ENCODE measurements around the gene RNF144A. TPM values are rescaled to one million over a fixed set of nuclear protein-coding genes. Genes with fewer than 3 reads are reported as not detected.

RNF144A gene
- total and polyA plus RNA-seq, 10 of the 15 experiments (the other 5 are each of a cell fraction or from before 2014, with no cell fraction given) = 0.02 to 12.1 (median 0.48) TPM; not detected in 1

DNA sequence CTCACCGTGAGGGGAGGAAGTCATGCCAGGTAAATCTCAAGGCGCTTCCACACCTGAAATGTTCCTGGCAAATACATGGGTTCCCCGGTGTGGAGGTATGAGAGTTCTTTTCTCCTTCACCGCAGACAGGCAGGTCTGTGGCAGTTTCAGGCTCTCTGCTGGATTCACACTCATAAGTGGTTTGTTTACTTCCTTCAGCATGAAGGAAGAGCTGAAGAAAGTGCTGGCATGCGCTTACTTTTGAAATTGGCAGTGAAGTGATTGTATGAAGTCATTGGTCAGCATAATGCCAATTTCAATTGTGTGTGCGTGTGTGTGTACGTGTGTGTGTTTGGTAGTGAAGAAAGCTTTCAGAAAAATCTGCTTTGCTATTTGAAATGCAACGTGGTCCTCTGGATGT, 43.4 kb downstream of the RNF144A start (continued):
- TF ChIP-seq NFXL1 (IDR thresholded peaks at IDR 0.05; ENCODE audit: borderline replicate concordance) (no peak), JUNB (IDR thresholded peaks at IDR 0.05) (no peak), SUPT20H (IDR thresholded peaks at IDR 0.05; ENCODE audit: borderline replicate concordance, control insufficient read depth, low read depth, low read length) (no peak), EZH2 (IDR thresholded peaks at IDR 0.05; ENCODE audit: borderline replicate concordance, control insufficient read depth, low read depth, low read length) (no peak), KLF5 (IDR thresholded peaks at IDR 0.05; ENCODE audit: partially characterized antibody) (no peak)

DNA sequence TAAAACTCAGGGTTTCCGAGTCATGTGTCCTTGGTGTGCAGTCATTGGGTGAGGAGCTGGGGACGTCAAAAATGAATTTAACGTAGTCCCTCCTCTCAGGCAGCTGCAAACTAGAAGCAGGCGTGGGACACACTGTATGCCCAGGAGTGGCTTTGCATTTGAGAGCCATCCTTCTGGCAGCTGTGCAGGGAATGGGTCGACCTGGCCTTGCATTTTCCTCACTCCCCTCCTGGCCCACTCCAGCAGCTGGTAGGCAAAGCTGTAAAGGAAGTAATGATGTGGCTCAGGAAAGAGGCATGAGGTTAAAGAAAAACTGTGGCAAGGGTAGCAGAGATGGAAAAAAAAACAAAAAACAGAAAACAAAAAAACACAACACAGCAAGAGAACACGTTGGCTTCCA, 46.5 kb downstream of the RNF144A start:
- H3K4me2 ChIP-seq (ENCODE audit: control insufficient read depth, insufficient read depth) = no peak overlapping the region
- no peaks in the 10 kb centered on the region for H3K36me3 ChIP-seq (ENCODE audit: control insufficient read depth in 2 of 2, insufficient read depth in 2 of 2, low read length in 1 of 2)
- no peaks in the 10 kb centered on the region for H3K4me1 ChIP-seq (ENCODE audit: control insufficient read depth, insufficient read depth, low read length)
- H3K9ac ChIP-seq (ENCODE audit: control insufficient read depth, insufficient read depth, low read length) = no peak overlapping the region
- no peaks in the 10 kb centered on the region; the same call in 2 of the 3 replicates for H3K9me3 ChIP-seq (replicated peaks; ENCODE audit: control insufficient read depth, insufficient read depth, low read length)
- no peaks in the 10 kb centered on the region for H3K79me2 ChIP-seq (ENCODE audit: control insufficient read depth, insufficient read depth, low read length)
- intact Hi-C loops (cut with micrococcal nuclease; ENCODE audit: unreplicated experiment) = no loop called here
- in situ Hi-C loops (cut with MboI) = no loop called here
- H3K27me3 ChIP-seq (replicated peaks in 1 of 2; ENCODE audit: control insufficient read depth in 2 of 2, insufficient read depth in 2 of 2, low read length in 1 of 2) = no peaks in the 10 kb centered on the region
- WGBS (ENCODE audit: insufficient coverage, insufficient replicate concordance, low lambda C conversion rate, missing lambda C conversion rate) = 72% methylated on average over 6 of the region's 6 CpGs
- no peak overlapping the region for H3K27ac ChIP-seq (ENCODE audit: control insufficient read depth, insufficient read depth)
- ChIA-PET RAD21 (ENCODE audit: unreplicated experiment) (no interaction called here), SMC1A (ENCODE audit: uncharacterized antibody, unreplicated experiment) (no interaction called here), POLR2A (interaction anchor here (0.5 kb wide), 1 partner anchor 31 kb away, joined by 3 read pairs; no protein-coding TSS in a partner anchor), CTCF (interaction anchor here (0.9 kb wide), 1 partner anchor 11 kb away, joined by 3 read pairs; no protein-coding TSS in a partner anchor)
- FAIRE-seq = no peak
- no TSS peak for BruUV-seq (replicated peaks)
- H4K20me1 ChIP-seq (ENCODE audit: control insufficient read depth, insufficient read depth) = no peaks in the 10 kb centered on the region
- H2AFZ ChIP-seq (ENCODE audit: control insufficient read depth, low read depth, low read length) = no peak overlapping the region
- DNase-seq (ENCODE audit: low read depth, low spot score) = no peak
- ATAC-seq = no peak
- no peak for TF ChIP-seq IKZF2 (IDR thresholded peaks at IDR 0.05)
- no peak for TF ChIP-seq NFXL1 (IDR thresholded peaks at IDR 0.05; ENCODE audit: borderline replicate concordance)
- TF ChIP-seq MEF2A (IDR thresholded peaks at IDR 0.05; ENCODE audit: insufficient read depth, low read depth, low read length) = no peak
- TF ChIP-seq JUNB (IDR thresholded peaks at IDR 0.05) = no peak
- TF ChIP-seq CHD2 (IDR thresholded peaks at IDR 0.05; ENCODE audit: borderline replicate concordance, low read depth, low read length) = no peak
- TF ChIP-seq STAT1 (conservative IDR thresholded peaks at IDR 0.05) = no peak
- H3K4me3 ChIP-seq = no peak overlapping the region
